HepG2 (cell line): ENCODE results near the gene YWHAH. TPM values are rescaled to one million over a fixed set of nuclear protein-coding genes. Genes with fewer than 3 reads are reported as not detected.

Experiments used
- ATF7 ChIP-seq, 2 experiments: fragments of 450-650 bp in 1 of 2; sonication (generic) in 1 of 2; formaldehyde crosslinking in 1 of 2; IDR thresholded peaks; 2 replicates each; pipeline versions ENCODE4 v1.4.0 to v1.6.1; 2016 to 2020; ENCODE audit warnings: antibody characterized with exemption in 1 of 2, mild to moderate bottlenecking in 1 of 2, missing genetic modification reagents in 1 of 2
- CENPX ChIP-seq: sonication (generic); formaldehyde crosslinking; IDR thresholded peaks from 2 replicates; pipeline ENCODE4 v1.9.0; 2021; ENCODE audit warnings: mild to moderate bottlenecking, missing genetic modification reagents, moderate library complexity
- HIVEP1 ChIP-seq: sonication (generic); formaldehyde crosslinking; IDR thresholded peaks from 2 replicates; pipeline ENCODE4 v1.4.0; 2020; ENCODE audit warnings: mild to moderate bottlenecking, missing genetic modification reagents
- HOXA9 ChIP-seq: sonication (generic); formaldehyde crosslinking; IDR thresholded peaks from 2 replicates; pipeline ENCODE4 v1.8.1; 2022; ENCODE audit warnings: missing genetic modification reagents, mild to moderate bottlenecking, moderate library complexity, borderline replicate concordance
- NCOA1 ChIP-seq: sonication (generic); formaldehyde crosslinking; IDR thresholded peaks from 2 replicates; pipeline ENCODE4 v1.9.0; 2021; ENCODE audit warnings: missing genetic modification reagents
- RBAK ChIP-seq: sonication (generic); formaldehyde crosslinking; IDR thresholded peaks from 2 replicates; pipeline ENCODE4 v1.5.1; 2020; ENCODE audit warnings: mild to moderate bottlenecking, missing genetic modification reagents
- RERE ChIP-seq: IDR thresholded peaks from 2 replicates; pipeline ENCODE4 v1.6.1; 2016; ENCODE audit warnings: low read depth, missing genetic modification reagents, missing compliant biosample characterization
- SP4 ChIP-seq: sonication (generic); formaldehyde crosslinking; IDR thresholded peaks from 2 replicates; pipeline ENCODE4 v1.8.1; 2023; ENCODE audit warnings: mild to moderate bottlenecking, missing genetic modification reagents
- ZBTB4 ChIP-seq: sonication (generic); formaldehyde crosslinking; IDR thresholded peaks from 2 replicates; pipeline ENCODE4 v1.4.0; 2020; ENCODE audit warnings: missing genetic modification reagents, mild to moderate bottlenecking, borderline replicate concordance
- ZMYM3 ChIP-seq: sonication (generic); formaldehyde crosslinking; IDR thresholded peaks from 2 replicates; pipeline ENCODE4 v1.5.1; 2020; ENCODE audit warnings: mild to moderate bottlenecking, missing genetic modification reagents
- ZNF550 ChIP-seq: sonication (generic); formaldehyde crosslinking; IDR thresholded peaks from 2 replicates; pipeline ENCODE4 v1.4.0; 2020; ENCODE audit warnings: mild to moderate bottlenecking, missing genetic modification reagents, borderline replicate concordance
- ZNF598 ChIP-seq: sonication (generic); formaldehyde crosslinking; IDR thresholded peaks from 2 replicates; pipeline ENCODE4 v1.5.1; 2020; ENCODE audit warnings: mild to moderate bottlenecking, missing genetic modification reagents, borderline replicate concordance
- ZNF619 ChIP-seq: sonication (generic); formaldehyde crosslinking; IDR thresholded peaks from 2 replicates; pipeline ENCODE4 v1.4.0; 2020; ENCODE audit warnings: mild to moderate bottlenecking, missing genetic modification reagents
- ZNF776 ChIP-seq: sonication (generic); formaldehyde crosslinking; IDR thresholded peaks from 2 replicates; pipeline ENCODE4 v1.4.0; 2020; ENCODE audit warnings: mild to moderate bottlenecking, missing genetic modification reagents
- ZNF782 ChIP-seq: sonication (generic); formaldehyde crosslinking; IDR thresholded peaks from 2 replicates; pipeline ENCODE4 v1.4.0; 2020; ENCODE audit warnings: missing genetic modification reagents, mild to moderate bottlenecking, borderline replicate concordance
- polyA plus RNA-seq, 8 experiments: library from polyadenylated mRNA; depleted of rRNA in 3 of 8; stranded (reverse) in 7 of 8; unstranded in 1 of 8; fragments of >200 nt; fragmentation: Illumina TruSeq in 4 of 8; extraction: Trizol in 4 of 8; gene quantifications; 2 replicates each; pipeline versions ENCODE4 v1.2.1 to v1.2.3, GENCODE V29; 2011 to 2016; ENCODE audit warnings: low read depth in 4 of 8, missing spikeins in 1 of 8, mixed read lengths in 1 of 8; ENCODE audit not compliant: insufficient read depth in 1 of 8
- total RNA-seq, 5 experiments: library from RNA; depleted of rRNA; stranded (reverse); fragments of >200 nt; fragmentation: Illumina TruSeq; extraction: Trizol; gene quantifications; 2 replicates each; pipeline ENCODE4 v1.2.3, GENCODE V29; 2016; ENCODE audit warnings: low read depth in 1 of 5
- TF ChIP-seq, protein P1 (sequence below): sonication (generic); formaldehyde crosslinking; IDR thresholded peaks from 2 replicates; pipeline ENCODE4 v1.4.0; 2020; ENCODE audit warnings: missing genetic modification reagents, borderline replicate concordance

The YWHAH gene
- total and polyA plus RNA-seq, 2 of the 13 experiments (the other 11 are each of a cell fraction or from before 2014, with no cell fraction given) = 35.6 to 92.7 TPM

DNA sequence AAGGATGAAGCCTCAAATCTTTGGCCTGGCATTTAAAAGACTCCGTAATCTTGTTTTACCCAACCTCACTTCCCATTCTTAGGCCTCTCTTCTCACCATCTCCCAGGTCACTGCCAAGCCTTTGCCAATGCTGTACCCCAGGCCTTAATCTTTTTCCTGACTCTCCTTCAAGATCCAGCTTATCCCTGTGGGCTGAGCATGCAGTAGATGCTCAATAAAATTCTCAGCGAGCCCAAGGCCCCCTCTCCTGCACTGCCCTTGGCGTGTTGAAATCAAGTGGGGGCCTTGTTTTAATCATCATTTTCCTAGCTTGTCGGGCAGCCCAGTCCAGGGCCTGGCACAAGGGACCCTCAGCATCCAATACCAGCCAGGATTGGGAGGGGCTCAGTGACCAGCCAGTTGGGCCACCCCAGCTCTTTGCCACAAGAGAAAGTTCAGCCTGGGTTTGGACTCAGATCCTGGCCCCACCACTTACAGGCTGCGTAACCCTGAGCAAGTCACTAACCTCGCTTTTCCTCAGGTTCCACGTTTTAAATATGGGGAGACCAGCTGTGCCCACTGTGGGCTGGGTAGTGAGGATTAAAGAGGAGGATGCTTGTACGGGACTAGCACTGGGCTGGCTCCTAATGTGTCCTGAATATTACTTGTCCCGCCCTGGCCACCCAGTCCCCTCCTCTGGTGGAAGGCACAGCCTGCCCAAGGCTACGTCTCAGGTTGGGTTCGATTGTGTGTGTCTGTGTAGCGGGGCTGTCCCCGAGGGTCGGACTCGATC, 943 bp upstream of the YWHAH start (continued):
- TF ChIP-seq RERE (CRISPR knock-in tag) (no peak), RBAK (no peak), ZMYM3 (CRISPR knock-in tag) (0 out of 2 replicates have a peak, but pooled peaks have one; percentile 30), ZNF619 (peak; percentile 42; the same call in 1 of the 2 replicates), SP4 (CRISPR knock-in tag) (no peak), ATF7 (IDR thresholded peaks at IDR 0.05) (no peak), ATF7 (CRISPR knock-in tag; IDR thresholded peaks at IDR 0.05) (no peak), HOXA9 (CRISPR knock-in tag) (no peak), ZNF782 (CRISPR knock-in tag) (no peak), ZNF550 (CRISPR knock-in tag) (no peak), ZNF598 (CRISPR knock-in tag) (0 out of 2 replicates have a peak, but pooled peaks have one; percentile 42), CENPX (CRISPR knock-in tag) (no peak), HIVEP1 (CRISPR knock-in tag) (no peak), NCOA1 (CRISPR knock-in tag) (no peak), ZBTB4 (CRISPR knock-in tag) (0 out of 2 replicates have a peak, but pooled peaks have one; percentile 33), ZNF776 (CRISPR knock-in tag) (no peak)
- TF ChIP-seq, protein P1, sequence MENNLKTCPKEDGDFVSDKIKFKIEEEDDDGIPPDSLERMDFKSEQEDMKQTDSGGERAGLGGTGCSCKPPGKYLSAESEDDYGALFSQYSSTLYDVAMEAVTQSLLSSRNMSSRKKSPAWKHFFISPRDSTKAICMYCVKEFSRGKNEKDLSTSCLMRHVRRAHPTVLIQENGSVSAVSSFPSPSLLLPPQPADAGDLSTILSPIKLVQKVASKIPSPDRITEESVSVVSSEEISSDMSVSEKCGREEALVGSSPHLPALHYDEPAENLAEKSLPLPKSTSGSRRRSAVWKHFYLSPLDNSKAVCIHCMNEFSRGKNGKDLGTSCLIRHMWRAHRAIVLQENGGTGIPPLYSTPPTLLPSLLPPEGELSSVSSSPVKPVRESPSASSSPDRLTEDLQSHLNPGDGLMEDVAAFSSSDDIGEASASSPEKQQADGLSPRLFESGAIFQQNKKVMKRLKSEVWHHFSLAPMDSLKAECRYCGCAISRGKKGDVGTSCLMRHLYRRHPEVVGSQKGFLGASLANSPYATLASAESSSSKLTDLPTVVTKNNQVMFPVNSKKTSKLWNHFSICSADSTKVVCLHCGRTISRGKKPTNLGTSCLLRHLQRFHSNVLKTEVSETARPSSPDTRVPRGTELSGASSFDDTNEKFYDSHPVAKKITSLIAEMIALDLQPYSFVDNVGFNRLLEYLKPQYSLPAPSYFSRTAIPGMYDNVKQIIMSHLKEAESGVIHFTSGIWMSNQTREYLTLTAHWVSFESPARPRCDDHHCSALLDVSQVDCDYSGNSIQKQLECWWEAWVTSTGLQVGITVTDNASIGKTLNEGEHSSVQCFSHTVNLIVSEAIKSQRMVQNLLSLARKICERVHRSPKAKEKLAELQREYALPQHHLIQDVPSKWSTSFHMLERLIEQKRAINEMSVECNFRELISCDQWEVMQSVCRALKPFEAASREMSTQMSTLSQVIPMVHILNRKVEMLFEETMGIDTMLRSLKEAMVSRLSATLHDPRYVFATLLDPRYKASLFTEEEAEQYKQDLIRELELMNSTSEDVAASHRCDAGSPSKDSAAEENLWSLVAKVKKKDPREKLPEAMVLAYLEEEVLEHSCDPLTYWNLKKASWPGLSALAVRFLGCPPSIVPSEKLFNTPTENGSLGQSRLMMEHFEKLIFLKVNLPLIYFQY (CRISPR knock-in tag) = no peak
